GM23248 (cell line): ENCODE results near the gene CHCHD3.

Experiments used
- EZH2 ChIP-seq: fragments of 200-600 bp; sonication (generic); IDR thresholded peaks from 2 replicates; pipeline ENCODE4 v1.6.1; 2018; ENCODE audit warnings: antibody characterized with exemption, mild to moderate bottlenecking; ENCODE audit not compliant: insufficient read depth, poor library complexity, severe bottlenecking
- EZH2phosphoT487 ChIP-seq: fragments of 200-600 bp; sonication (generic); IDR thresholded peaks from 2 replicates; pipeline ENCODE4 v1.6.1; 2018; ENCODE audit warnings: antibody characterized with exemption, moderate library complexity, mild to moderate bottlenecking, low read depth; ENCODE audit not compliant: insufficient read depth

GRCh38 chr7:132972745-132973144 lies 109.1 kb downstream of the CHCHD3 start:
- TF ChIP-seq EZH2 (no peak), EZH2phosphoT487 (no peak)
